Loucy (cell line): Measurements from ENCODE around the gene RPL11.

ENCODE experiments used
- H2AFZ ChIP-seq: fragments of 200-600 bp; sonication (generic); 2 replicates; pipeline ENCODE4 v1.6.0; 2016; ENCODE audit warnings: antibody characterized with exemption, mild to moderate bottlenecking, low read length, moderate library complexity
- H3F3A ChIP-seq: fragments of 200-600 bp; 2 replicates; pipeline ENCODE4 v1.6.0; 2016; ENCODE audit warnings: antibody characterized with exemption, low read depth, mild to moderate bottlenecking
- H3K27me3 ChIP-seq: fragments of 200-600 bp; sonication (generic); 2 replicates; pipeline ENCODE4 v1.6.1; 2014; ENCODE audit warnings: low read length, mild to moderate bottlenecking; ENCODE audit not compliant: insufficient read depth, poor library complexity, severe bottlenecking
- H3K36me3 ChIP-seq: fragments of 200-600 bp; sonication (generic); 2 replicates; pipeline ENCODE4 v1.6.1; 2016; ENCODE audit warnings: low read length; ENCODE audit not compliant: insufficient read depth
- H3K4me1 ChIP-seq: fragments of 200-600 bp; sonication (generic); 2 replicates; pipeline ENCODE4 v1.5.1; 2014; ENCODE audit warnings: low read length, mild to moderate bottlenecking; ENCODE audit not compliant: insufficient read depth, poor library complexity, severe bottlenecking
- H3K4me2 ChIP-seq: fragments of 200-600 bp; sonication (generic); 2 replicates; pipeline ENCODE4 v1.6.0; 2014; ENCODE audit warnings: antibody characterized with exemption, low read length, low read depth, mild to moderate bottlenecking; ENCODE audit not compliant: poor library complexity, severe bottlenecking
- H3K4me3 ChIP-seq: fragments of 200-600 bp; sonication (generic); 2 replicates; pipeline ENCODE4 v1.5.1; 2014; ENCODE audit warnings: low read length, mild to moderate bottlenecking, mixed read lengths; ENCODE audit not compliant: poor library complexity, severe bottlenecking
- H3K79me2 ChIP-seq: fragments of 200-600 bp; sonication (generic); 2 replicates; pipeline ENCODE4 v1.6.1; 2014; ENCODE audit warnings: low read length; ENCODE audit not compliant: insufficient read depth
- H3K9ac ChIP-seq: fragments of 200-600 bp; sonication (generic); 2 replicates; pipeline ENCODE4 v1.6.0; 2014; ENCODE audit warnings: mild to moderate bottlenecking, low read depth, low read length, moderate library complexity; ENCODE audit not compliant: poor library complexity, severe bottlenecking
- H3K9me2 ChIP-seq: fragments of 200-600 bp; sonication (generic); replicated peaks from 2 replicates; pipeline ENCODE4 v1.6.1; 2016; ENCODE audit warnings: low read depth, low read length, mixed read lengths
- H3K9me3 ChIP-seq: fragments of 200-600 bp; sonication (generic); 2 replicates; pipeline ENCODE4 v1.6.1; 2014; ENCODE audit warnings: mild to moderate bottlenecking, antibody characterized with exemption, low read length, low read depth; ENCODE audit not compliant: insufficient read depth
- H4K20me1 ChIP-seq: fragments of 200-600 bp; sonication (generic); 2 replicates; pipeline ENCODE4 v1.6.0; 2014; ENCODE audit warnings: antibody characterized with exemption, low read length, mild to moderate bottlenecking; ENCODE audit not compliant: insufficient read depth, poor library complexity, severe bottlenecking
- CTCF ChIP-seq: fragments of 200-600 bp; sonication (generic); conservative IDR thresholded peaks from 2 replicates; pipeline ENCODE4 v1.5.1; 2014; ENCODE audit warnings: mild to moderate bottlenecking, antibody characterized with exemption, low read length
- EZH2phosphoT487 ChIP-seq: fragments of 200-600 bp; IDR thresholded peaks from 2 replicates; pipeline ENCODE4 v1.6.1; 2018; ENCODE audit warnings: antibody characterized with exemption, mild to moderate bottlenecking, moderate library complexity, borderline replicate concordance

RPL11 gene

DNA sequence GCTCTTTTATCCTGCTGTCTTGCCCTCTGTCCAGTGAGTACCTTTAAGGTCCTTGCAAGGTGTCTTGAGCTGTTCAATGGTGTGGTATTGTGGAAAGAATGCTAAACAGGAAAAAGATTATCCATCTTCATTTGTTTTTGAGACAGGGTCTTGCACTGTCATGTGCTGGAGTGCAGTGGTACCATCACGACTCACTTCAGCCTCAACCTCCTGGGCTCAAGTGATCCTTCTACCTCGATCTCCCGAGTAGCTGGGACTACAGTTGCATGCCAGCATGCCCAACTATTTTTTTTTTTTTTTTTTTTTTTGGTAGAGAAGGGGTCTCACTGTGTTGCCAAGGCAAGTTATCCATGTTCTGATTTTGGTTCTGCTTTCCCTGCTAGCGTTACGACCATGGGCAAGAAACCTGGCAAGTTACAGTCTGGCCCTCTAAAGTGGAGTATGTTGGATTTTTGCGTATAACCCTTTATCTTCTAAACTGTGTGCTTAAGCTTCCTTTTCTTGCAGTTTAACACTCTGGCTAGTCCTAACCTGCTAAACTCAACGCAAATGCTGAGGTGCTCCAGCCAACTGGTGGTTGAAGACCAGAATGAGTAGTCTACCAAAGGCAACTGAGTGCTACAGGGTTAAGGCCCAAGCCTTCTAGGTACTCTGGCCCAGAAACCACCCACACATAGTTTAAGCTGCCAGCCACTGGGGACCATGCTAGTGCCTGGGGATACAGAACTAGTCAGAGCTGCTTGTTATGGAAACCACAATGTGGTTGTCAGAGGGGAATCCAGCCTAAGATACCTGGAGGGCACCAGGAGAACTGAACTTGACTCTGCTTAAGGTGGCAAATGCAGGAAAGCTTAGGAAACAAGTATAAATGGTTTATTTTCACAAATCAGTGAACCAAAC, 7.9 kb downstream of the RPL11 start:
- H2AFZ ChIP-seq: no peak overlapping the region
- H3K27me3 ChIP-seq: no peaks in the 10 kb centered on the region
- peaks cover 75% of the 10 kb centered on the region for H3K79me2 ChIP-seq
- no peak overlapping the region for H3K9ac ChIP-seq
- no peaks in the 10 kb centered on the region for H3K9me2 ChIP-seq
- no peak for TF ChIP-seq EZH2phosphoT487
- H3K9me3 ChIP-seq: no peaks in the 10 kb centered on the region
- H3K4me3 ChIP-seq: no peak overlapping the region
- H3F3A ChIP-seq: no peaks in the 10 kb centered on the region
- H4K20me1 ChIP-seq: peaks cover 80% of the 10 kb centered on the region
- no peak overlapping the region for H3K4me2 ChIP-seq
- H3K36me3 ChIP-seq: peaks cover 83% of the 10 kb centered on the region; the same call in 1 of the 2 replicates
- peaks cover 31% of the 10 kb centered on the region for H3K4me1 ChIP-seq

DNA sequence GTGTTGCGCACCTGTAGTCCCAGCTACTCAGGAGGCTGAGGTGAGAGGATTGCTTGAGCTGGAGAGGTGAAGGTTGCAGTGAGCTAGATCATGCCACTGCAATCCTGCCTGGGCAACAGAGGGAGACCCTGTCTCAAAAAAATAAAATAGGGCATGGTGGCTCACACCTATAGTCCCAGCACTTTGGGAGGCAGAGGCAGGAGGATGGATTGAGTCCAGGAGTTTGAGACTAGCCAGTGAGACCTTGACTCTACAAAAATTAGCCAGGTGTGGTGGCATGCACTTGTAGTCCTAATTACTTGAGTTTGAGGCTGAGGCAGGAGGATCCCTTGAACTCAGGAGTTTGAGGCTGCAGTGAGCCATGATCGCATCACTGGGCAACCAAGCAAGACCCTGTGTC, 9.7 kb downstream of the RPL11 start:
- TF ChIP-seq EZH2phosphoT487 (no peak), CTCF (no peak)

GRCh38 chr1:23701996-23702395, 10.4 kb downstream of the RPL11 start:
- Histone ChIP-seq H3K79me2 (peaks cover 51% of the 10 kb centered on the region), H4K20me1 (peaks cover 56% of the 10 kb centered on the region), H2AFZ (no peak overlapping the region), H3F3A (no peaks in the 10 kb centered on the region), H3K4me1 (peaks cover 8% of the 10 kb centered on the region), H3K4me2 (no peak overlapping the region), H3K9me3 (no peaks in the 10 kb centered on the region), H3K36me3 (peaks cover 62% of the 10 kb centered on the region; the same call in 1 of the 2 replicates), H3K9ac (no peak overlapping the region), H3K27me3 (no peaks in the 10 kb centered on the region), H3K9me2 (no peaks in the 10 kb centered on the region), H3K4me3 (no peak overlapping the region)
- TF ChIP-seq EZH2phosphoT487 (no peak), CTCF (no peak)

More for the DNA sequence above, 9.7 kb downstream of the RPL11 start:
- Histone ChIP-seq H3K9ac (no peak overlapping the region), H3K9me3 (no peaks in the 10 kb centered on the region), H3K4me1 (peaks cover 14% of the 10 kb centered on the region), H2AFZ (no peak overlapping the region), H3F3A (no peaks in the 10 kb centered on the region), H3K36me3 (peaks cover 69% of the 10 kb centered on the region; the same call in 1 of the 2 replicates), H3K27me3 (no peaks in the 10 kb centered on the region), H3K4me3 (no peak overlapping the region), H3K9me2 (no peaks in the 10 kb centered on the region), H3K79me2 (peaks cover 58% of the 10 kb centered on the region), H4K20me1 (peaks cover 63% of the 10 kb centered on the region), H3K4me2 (no peak overlapping the region)
